ENCODE data around the gene CDK16.

CDK16 gene

GRCh38 chrX:47228550-47229270, 10.2 kb downstream of the CDK16 start:
- DNase-seq: no peak

- DNase-seq: no peak
These were observed 10.9 kb downstream of the CDK16 start for GRCh38 chrX:47229427-47229826.

- no peak for DNase-seq
These were observed 11.8 kb downstream of the CDK16 start for GRCh38 chrX:47230136-47230868.

- DNase-seq: no peak
These were observed 12.7 kb downstream of the CDK16 start for GRCh38 chrX:47231167-47231566.

- peak; percentile 5 for DNase-seq
These were observed 13.8 kb downstream of the CDK16 start for GRCh38 chrX:47232197-47232802.

GRCh38 chrX:47232803-47233332, 14.4 kb downstream of the CDK16 start, which contains the start of gene USP11:
TSS of gene USP11 (plus strand) at chrX:47233009. CDS start at chrX:47233044, 35 bp downstream.
- DNase-seq: peak; percentile 51

- peak; percentile 95 for DNase-seq
These were observed 15.0 kb downstream of the CDK16 start for GRCh38 chrX:47233333-47234113.

GRCh38 chrX:47234583-47234982, 16.1 kb downstream of the CDK16 start:
- DNase-seq: no peak

GRCh38 chrX:47235691-47236103, 17.2 kb downstream of the CDK16 start:
- no peak for DNase-seq

GRCh38 chrX:47239199-47239598, 20.7 kb downstream of the CDK16 start:
- no peak for DNase-seq

- DNase-seq: no peak
These were observed 21.5 kb downstream of the CDK16 start for GRCh38 chrX:47239898-47240545.

GRCh38 chrX:47240619-47241018, 22.1 kb downstream of the CDK16 start:
- no peak for DNase-seq

GRCh38 chrX:47241201-47242011, 22.9 kb downstream of the CDK16 start:
- no peak for DNase-seq

GRCh38 chrX:47242321-47242720, 23.8 kb downstream of the CDK16 start:
- no peak for DNase-seq

- DNase-seq: no peak
These were observed 24.9 kb downstream of the CDK16 start for GRCh38 chrX:47243351-47243750.

GRCh38 chrX:47244676-47245075, 26.2 kb downstream of the CDK16 start:
- DNase-seq: no peak

- DNase-seq: no peak
These were observed 26.7 kb downstream of the CDK16 start for GRCh38 chrX:47245156-47245555.

GRCh38 chrX:47247206-47247998, 28.9 kb downstream of the CDK16 start:
- DNase-seq: no peak

- no peak for DNase-seq
These were observed 29.5 kb downstream of the CDK16 start for GRCh38 chrX:47247999-47248320.

- DNase-seq: no peak
These were observed 30.1 kb downstream of the CDK16 start for GRCh38 chrX:47248576-47248975.

GRCh38 chrX:47250017-47250347, 31.5 kb downstream of the CDK16 start:
- DNase-seq: no peak
